ENCODE data around the gene EHMT1.
A peak's percentile ranks its signal among the peaks of the same experiment; 100 is the strongest.
"Not testable (repeated sequence)": the region's sequence is repeated elsewhere in the genome, so short reads cannot be mapped to it uniquely, and the experiment has no call there.

The EHMT1 gene

GRCh38 chr9:137876269-137876668 is 257.5 kb downstream of the EHMT1 start:
- TF ChIP-seq CTCF (IDR thresholded peaks at IDR 0.05; ENCODE audit: low read depth, low read length) = no peak
- Histone ChIP-seq H3K9me3 (ENCODE audit: severe bottlenecking) (peaks cover 6% of the 10 kb centered on the region), H3K27ac (no peak overlapping the region), H3K36me3 (peaks cover 9% of the 10 kb centered on the region), H3K4me3 (ENCODE audit: low read depth, low read length) (no peak overlapping the region), H3K27me3 (ENCODE audit: insufficient read depth, low read depth, severe bottlenecking) (no peaks in the 10 kb centered on the region)
- DNase-seq = no peak

- peaks cover 16% of the 10 kb centered on the region for H3K36me3 ChIP-seq
- peaks cover 6% of the 10 kb centered on the region for H3K9me3 ChIP-seq (ENCODE audit: severe bottlenecking)
- no peak for TF ChIP-seq CTCF (IDR thresholded peaks at IDR 0.05; ENCODE audit: low read depth, low read length)
- no peak for DNase-seq
- peak overlapping the region; percentile 45; the same call in 1 of the 2 replicates for H3K27ac ChIP-seq
- no peaks in the 10 kb centered on the region for H3K27me3 ChIP-seq (ENCODE audit: insufficient read depth, low read depth, severe bottlenecking)
- no peak overlapping the region for H3K4me3 ChIP-seq (ENCODE audit: low read depth, low read length)
Observed at GRCh38 chr9:137876781-137877386, 258.1 kb downstream of the EHMT1 start.

- peak within 1 kb of the TSS; percentile 45 for H3K27ac ChIP-seq
- not testable (repeated sequence) for H3K9me3 ChIP-seq (ENCODE audit: severe bottlenecking); H3K27me3 ChIP-seq (ENCODE audit: insufficient read depth, low read depth, severe bottlenecking)
- peak within 1 kb of the TSS; percentile 62 for H3K4me3 ChIP-seq (ENCODE audit: low read depth, low read length)
- H3K36me3 ChIP-seq = peaks cover 22% of the 10 kb centered on the region
- DNase-seq = peak; percentile 40
Observed at GRCh38 chr9:137877506-137878122, 258.8 kb downstream of the EHMT1 start, which contains the start of gene CACNA1B. TSS of gene CACNA1B (plus strand) at chr9:137877782. CDS start at chr9:137877934, 152 bp downstream.

- TF ChIP-seq CTCF (IDR thresholded peaks at IDR 0.05; ENCODE audit: low read depth, low read length) = peak; percentile 13; the same call in 1 of the 2 replicates
- H3K36me3 ChIP-seq = peaks cover 22% of the 10 kb centered on the region
- DNase-seq = peak; percentile 63
- H3K9me3 ChIP-seq (ENCODE audit: severe bottlenecking) = peaks cover 6% of the 10 kb centered on the region
- peak overlapping the region; percentile 32 for H3K27ac ChIP-seq
- no peaks in the 10 kb centered on the region for H3K27me3 ChIP-seq (ENCODE audit: insufficient read depth, low read depth, severe bottlenecking)
- peak overlapping the region; percentile 62 for H3K4me3 ChIP-seq (ENCODE audit: low read depth, low read length)
Observed at GRCh38 chr9:137878146-137878941, 259.5 kb downstream of the EHMT1 start.

- peak overlapping the region; percentile 32 for H3K27ac ChIP-seq
- peaks cover 22% of the 10 kb centered on the region for H3K36me3 ChIP-seq
- peaks cover 6% of the 10 kb centered on the region for H3K9me3 ChIP-seq (ENCODE audit: severe bottlenecking)
- DNase-seq = peak; percentile 59
- H3K27me3 ChIP-seq (ENCODE audit: insufficient read depth, low read depth, severe bottlenecking) = no peaks in the 10 kb centered on the region
- peak overlapping the region; percentile 62 for H3K4me3 ChIP-seq (ENCODE audit: low read depth, low read length)
- no peak for TF ChIP-seq CTCF (IDR thresholded peaks at IDR 0.05; ENCODE audit: low read depth, low read length)
Observed at GRCh38 chr9:137879052-137879451, 260.2 kb downstream of the EHMT1 start.

- H3K27me3 ChIP-seq (ENCODE audit: insufficient read depth, low read depth, severe bottlenecking) = no peaks in the 10 kb centered on the region
- no peak overlapping the region for H3K27ac ChIP-seq
- peaks cover 6% of the 10 kb centered on the region for H3K9me3 ChIP-seq (ENCODE audit: severe bottlenecking)
- peak overlapping the region; percentile 62; the same call in 1 of the 2 replicates for H3K4me3 ChIP-seq (ENCODE audit: low read depth, low read length)
- TF ChIP-seq CTCF (IDR thresholded peaks at IDR 0.05; ENCODE audit: low read depth, low read length) = no peak
- peaks cover 22% of the 10 kb centered on the region for H3K36me3 ChIP-seq
- DNase-seq = no peak
Observed at GRCh38 chr9:137879566-137880150, 260.9 kb downstream of the EHMT1 start.
